ENCODE measurements around the gene VSTM4.
A peak's percentile ranks its signal among the peaks of the same experiment; 100 is the strongest.

VSTM4 gene

DNA sequence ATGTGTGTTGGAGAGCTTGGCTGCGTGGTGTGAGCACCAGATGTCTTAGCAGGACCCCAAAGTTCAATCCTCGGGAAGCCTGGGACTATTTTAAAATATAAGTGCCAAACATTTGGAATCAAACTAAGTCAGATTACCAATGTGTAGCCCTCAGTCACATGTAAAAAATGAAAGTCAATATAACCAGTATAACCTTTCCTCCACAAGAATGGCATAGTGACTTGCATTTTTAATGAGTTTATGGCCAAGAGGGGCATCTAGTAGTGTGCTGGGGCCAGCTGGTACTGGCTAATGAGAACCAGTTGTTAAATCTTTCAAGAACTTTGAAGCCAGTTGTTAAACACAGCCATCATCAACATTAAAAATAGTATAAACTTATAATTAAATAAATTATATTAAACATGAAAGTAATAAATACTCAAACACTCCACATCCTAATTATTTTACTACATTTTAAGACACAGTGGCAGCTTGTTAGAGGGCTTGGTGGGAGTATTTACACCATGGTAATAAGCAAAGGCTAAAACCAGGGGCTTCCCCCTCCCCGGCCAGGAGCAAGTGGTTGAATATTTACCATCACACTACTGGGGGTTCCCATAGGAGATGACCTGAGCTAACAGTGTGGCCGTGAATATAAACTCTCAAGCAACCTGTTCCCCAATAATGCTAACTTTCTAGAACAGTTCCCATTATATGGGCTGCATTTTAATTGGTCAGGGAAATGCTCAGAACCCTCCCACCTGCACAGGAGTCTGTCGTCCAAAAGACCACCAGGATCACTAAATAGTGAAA, 26.4 kb upstream of the VSTM4 start:
- Histone ChIP-seq H3K27me3 (ENCODE audit: low read depth, low read length) (no peaks in the 10 kb centered on the region), H3K4me3 (ENCODE audit: low read depth in 1 of 2, low read length in 2 of 2) (no peak overlapping the region), H3K9me3 (ENCODE audit: control insufficient read depth in 1 of 2, low read length in 2 of 2) (no peaks in the 10 kb centered on the region), H3K27ac (ENCODE audit: low read length) (no peak overlapping the region), H3K36me3 (ENCODE audit: control insufficient read depth in 1 of 2, insufficient read depth in 2 of 2, low read length in 2 of 2) (peaks cover 0 to 5% of the 10 kb centered on the region in 2 donors), H3K4me1 (ENCODE audit: control insufficient read depth in 1 of 2, insufficient read depth in 2 of 2, low read length in 2 of 2) (peaks cover 0 to 8% of the 10 kb centered on the region in 2 donors)

DNA sequence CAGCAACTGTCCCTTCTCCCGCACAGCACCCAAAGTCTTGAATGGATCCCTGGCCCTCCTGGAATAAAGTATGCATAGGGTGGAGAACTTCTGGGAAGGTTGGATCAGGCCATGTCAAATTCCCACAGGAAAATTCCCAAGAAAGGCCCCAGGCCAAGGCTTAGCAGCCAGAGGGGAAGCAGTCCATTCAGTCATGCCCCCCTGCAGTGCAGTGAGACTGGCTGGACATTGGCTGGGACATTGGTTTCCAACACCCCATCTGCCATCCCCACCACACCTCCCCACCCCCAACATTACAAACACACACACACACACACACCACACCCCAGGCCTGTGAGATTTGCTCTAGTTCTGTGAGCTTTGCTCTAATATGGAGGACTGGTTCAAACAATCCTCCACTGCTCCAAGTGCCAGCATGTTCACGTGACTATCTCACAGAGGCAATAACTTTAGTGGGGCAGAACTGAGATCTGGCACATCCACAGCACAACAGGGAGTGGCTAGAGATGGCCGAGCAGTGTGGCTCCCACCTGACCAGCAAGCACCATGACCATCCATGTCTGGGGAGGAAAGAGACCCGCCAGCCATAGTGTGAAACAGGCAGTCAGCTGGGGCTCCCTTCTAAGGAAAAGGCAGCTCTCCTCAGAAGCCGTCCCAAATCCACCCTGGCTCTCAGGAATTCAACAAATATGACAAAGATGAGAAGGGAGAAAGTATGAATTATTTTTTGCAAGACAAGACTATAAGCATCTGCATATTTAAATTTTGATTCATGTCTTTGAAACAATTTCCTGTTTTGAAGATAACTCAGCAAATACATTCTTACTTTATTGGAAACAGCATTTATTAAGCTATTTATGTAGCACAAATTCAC, 25.2 kb upstream of the VSTM4 start:
- no peak overlapping the region for H3K4me3 ChIP-seq (ENCODE audit: low read depth in 1 of 2, low read length in 2 of 2)
- peaks cover 0 to 8% of the 10 kb centered on the region in 2 donors for H3K4me1 ChIP-seq (ENCODE audit: control insufficient read depth in 1 of 2, insufficient read depth in 2 of 2, low read length in 2 of 2)
- no peaks in the 10 kb centered on the region for H3K9me3 ChIP-seq (ENCODE audit: control insufficient read depth in 1 of 2, low read length in 2 of 2)
- peaks cover 0 to 5% of the 10 kb centered on the region in 2 donors for H3K36me3 ChIP-seq (ENCODE audit: control insufficient read depth in 1 of 2, insufficient read depth in 2 of 2, low read length in 2 of 2)
- no peak overlapping the region for H3K27ac ChIP-seq (ENCODE audit: low read length)
- H3K27me3 ChIP-seq (ENCODE audit: low read depth, low read length), result no peaks in the 10 kb centered on the region

DNA sequence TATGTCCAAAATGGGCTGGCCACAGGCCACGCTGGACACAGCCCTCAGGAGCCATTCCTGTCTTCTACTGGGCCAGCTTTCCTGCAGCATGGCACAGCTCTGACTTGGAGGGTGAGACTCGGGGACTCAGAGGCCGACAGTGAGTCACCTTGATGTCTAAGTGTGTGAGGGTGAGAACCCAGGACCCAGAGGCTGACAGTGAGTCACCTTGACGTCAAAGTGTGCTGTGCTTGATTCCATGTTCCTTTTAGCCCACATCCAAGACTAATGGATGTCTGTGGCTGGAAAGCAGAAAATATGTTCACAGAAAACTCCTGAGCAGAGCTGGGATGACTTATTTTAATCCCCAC, 24.5 kb upstream of the VSTM4 start:
- Histone ChIP-seq H3K27me3 (ENCODE audit: low read depth, low read length) (no peaks in the 10 kb centered on the region), H3K4me3 (ENCODE audit: low read depth in 1 of 2, low read length in 2 of 2) (no peak overlapping the region), H3K36me3 (ENCODE audit: control insufficient read depth in 1 of 2, insufficient read depth in 2 of 2, low read length in 2 of 2) (peaks cover 0 to 5% of the 10 kb centered on the region in 2 donors), H3K27ac (ENCODE audit: low read length) (peak overlapping the region; percentile 24), H3K4me1 (ENCODE audit: control insufficient read depth in 1 of 2, insufficient read depth in 2 of 2, low read length in 2 of 2) (peaks cover 0 to 8% of the 10 kb centered on the region in 2 donors), H3K9me3 (ENCODE audit: control insufficient read depth in 1 of 2, low read length in 2 of 2) (no peaks in the 10 kb centered on the region)

DNA sequence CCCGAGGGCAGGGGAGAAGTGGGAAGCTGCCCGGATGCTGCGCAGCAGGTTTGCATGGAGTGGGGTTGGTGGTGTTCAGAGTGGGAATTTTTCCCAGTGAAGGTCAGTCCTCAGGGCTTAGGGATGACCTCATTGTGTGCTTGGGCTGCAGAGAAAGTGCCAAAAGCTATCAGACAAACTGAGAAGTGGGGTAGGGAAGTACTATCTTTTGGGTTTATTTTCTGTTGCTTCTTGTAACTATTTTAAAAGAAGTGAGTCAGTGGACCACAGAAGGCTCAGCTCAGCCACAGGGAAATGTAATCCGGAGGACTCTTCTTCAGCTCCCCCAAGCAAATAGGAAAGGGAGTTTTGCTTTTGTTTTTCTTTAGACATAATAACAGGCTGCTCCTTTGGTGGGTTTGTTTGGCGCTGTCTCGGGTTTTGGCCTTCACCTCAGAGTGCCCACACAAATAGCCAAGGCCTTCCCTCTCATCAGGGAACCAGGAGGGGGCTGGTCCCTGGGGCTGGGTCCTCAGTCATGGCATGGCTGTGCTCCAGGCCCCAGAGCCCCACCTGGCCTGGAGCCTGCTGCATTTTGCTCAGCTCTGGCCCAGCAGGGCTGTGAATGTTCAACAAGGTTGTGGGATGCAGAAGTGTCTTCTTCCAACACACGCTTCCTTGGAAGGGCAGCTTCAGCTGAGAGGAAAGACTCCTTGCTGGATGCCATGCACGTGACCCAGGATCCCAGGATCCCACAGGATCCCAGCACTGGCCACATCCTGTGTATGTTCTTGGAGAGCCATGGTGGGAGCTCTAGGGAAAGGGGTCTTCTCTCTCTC, 23.9 kb upstream of the VSTM4 start:
- no peak overlapping the region for H3K4me3 ChIP-seq (ENCODE audit: low read depth in 1 of 2, low read length in 2 of 2)
- peaks cover 0 to 5% of the 10 kb centered on the region in 2 donors for H3K36me3 ChIP-seq (ENCODE audit: control insufficient read depth in 1 of 2, insufficient read depth in 2 of 2, low read length in 2 of 2)
- no peaks in the 10 kb centered on the region for H3K9me3 ChIP-seq (ENCODE audit: control insufficient read depth in 1 of 2, low read length in 2 of 2)
- peak overlapping the region; percentile 24 for H3K27ac ChIP-seq (ENCODE audit: low read length)
- H3K27me3 ChIP-seq (ENCODE audit: low read depth, low read length), result no peaks in the 10 kb centered on the region
- peaks cover 0 to 8% of the 10 kb centered on the region in 2 donors for H3K4me1 ChIP-seq (ENCODE audit: control insufficient read depth in 1 of 2, insufficient read depth in 2 of 2, low read length in 2 of 2)

DNA sequence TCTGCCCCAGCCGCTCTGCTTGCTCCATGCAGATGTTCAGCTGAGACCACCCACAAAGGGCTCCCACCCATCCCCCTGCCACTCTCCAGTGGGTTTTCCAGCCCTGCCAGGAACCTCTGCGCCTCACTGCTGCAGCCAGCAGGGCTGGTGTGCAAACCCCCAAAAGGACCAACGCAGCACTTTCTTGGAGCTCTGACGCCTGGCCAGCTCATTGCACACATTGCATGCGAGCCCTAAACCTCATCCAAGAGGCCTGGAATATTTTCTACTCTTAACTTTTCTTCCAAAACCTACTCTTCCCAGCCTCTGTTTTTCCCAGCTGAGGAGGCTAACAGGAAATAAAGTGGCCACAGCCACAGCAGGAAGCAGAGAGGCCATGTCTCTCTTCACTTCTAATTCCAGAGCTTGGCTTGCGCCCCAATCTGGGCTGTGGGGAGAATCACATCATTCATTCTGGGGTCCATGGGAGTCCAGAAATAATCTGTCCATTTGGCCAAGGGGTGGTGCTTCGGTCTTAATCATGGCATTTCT, 23.1 kb upstream of the VSTM4 start:
- Histone ChIP-seq H3K36me3 (ENCODE audit: control insufficient read depth in 1 of 2, insufficient read depth in 2 of 2, low read length in 2 of 2) (peaks cover 0 to 5% of the 10 kb centered on the region in 2 donors), H3K4me3 (ENCODE audit: low read depth in 1 of 2, low read length in 2 of 2) (no peak overlapping the region), H3K27ac (ENCODE audit: low read length) (no peak overlapping the region), H3K9me3 (ENCODE audit: control insufficient read depth in 1 of 2, low read length in 2 of 2) (no peaks in the 10 kb centered on the region), H3K4me1 (ENCODE audit: control insufficient read depth in 1 of 2, insufficient read depth in 2 of 2, low read length in 2 of 2) (peaks cover 0 to 8% of the 10 kb centered on the region in 2 donors), H3K27me3 (ENCODE audit: low read depth, low read length) (no peaks in the 10 kb centered on the region)

DNA sequence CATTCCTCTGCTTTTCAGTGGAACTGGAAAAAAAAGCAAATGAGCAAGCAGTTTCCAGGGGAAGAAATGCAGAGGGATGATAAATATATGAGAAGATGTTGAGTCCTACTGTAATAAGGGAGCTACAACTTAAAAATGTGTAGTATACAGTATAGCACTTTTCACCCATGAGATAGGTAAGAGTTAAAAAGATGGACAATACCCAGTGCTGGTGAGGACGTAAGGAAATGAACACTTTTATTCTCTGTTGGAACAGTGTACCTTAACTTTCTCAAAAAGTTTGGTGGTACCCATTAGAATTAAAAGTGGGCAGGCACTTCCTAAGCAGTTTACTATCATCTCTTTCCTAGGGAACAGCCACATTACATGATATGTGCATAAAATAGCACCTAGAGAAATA, 21.2 kb upstream of the VSTM4 start:
- peaks cover 0 to 8% of the 10 kb centered on the region in 2 donors for H3K4me1 ChIP-seq (ENCODE audit: control insufficient read depth in 1 of 2, insufficient read depth in 2 of 2, low read length in 2 of 2)

DNA sequence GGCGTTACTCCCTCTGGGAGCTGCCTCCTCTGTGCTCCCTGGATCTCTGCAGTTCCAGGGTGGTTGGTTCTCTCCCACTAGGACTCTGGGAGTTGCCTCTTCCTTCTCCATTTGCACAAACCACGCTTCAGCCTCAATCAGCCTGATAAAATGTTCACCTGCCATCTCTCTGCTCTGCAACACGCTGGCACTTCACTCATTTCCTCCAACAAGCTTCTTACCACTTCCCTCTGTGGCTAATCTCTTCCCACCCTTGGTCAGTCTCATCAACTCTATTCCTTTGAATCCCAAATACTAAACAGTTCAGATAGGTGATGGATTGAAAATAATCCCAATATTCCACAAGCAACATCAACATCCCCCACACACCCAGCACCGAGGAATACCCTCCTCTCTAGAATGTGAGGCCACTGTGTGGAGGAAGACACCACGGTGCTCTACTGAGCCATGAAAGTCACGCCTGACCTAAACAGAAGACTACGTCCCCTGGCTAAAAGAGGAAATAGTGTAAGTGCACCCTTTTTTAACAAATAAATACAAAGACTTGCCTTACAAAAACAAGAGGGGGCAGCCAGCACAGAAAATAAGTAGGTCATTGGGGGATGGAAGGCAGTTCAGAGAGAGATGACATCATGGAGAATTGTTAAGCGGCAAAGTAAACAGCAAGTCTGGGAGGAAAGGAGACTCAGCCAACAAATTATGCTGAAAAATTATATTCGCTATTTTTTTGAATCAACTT, 20.4 kb upstream of the VSTM4 start:
- H3K9me3 ChIP-seq (ENCODE audit: control insufficient read depth in 1 of 2, low read length in 2 of 2), result no peaks in the 10 kb centered on the region
- H3K4me3 ChIP-seq (ENCODE audit: low read depth in 1 of 2, low read length in 2 of 2), result no peak overlapping the region
- H3K27ac ChIP-seq (ENCODE audit: low read length), result no peak overlapping the region
- no peaks in the 10 kb centered on the region for H3K27me3 ChIP-seq (ENCODE audit: low read depth, low read length)
- peaks cover 0 to 5% of the 10 kb centered on the region in 2 donors for H3K36me3 ChIP-seq (ENCODE audit: control insufficient read depth in 1 of 2, insufficient read depth in 2 of 2, low read length in 2 of 2)
- H3K4me1 ChIP-seq (ENCODE audit: control insufficient read depth in 1 of 2, insufficient read depth in 2 of 2, low read length in 2 of 2), result peaks cover 0 to 8% of the 10 kb centered on the region in 2 donors

More for the DNA sequence above, 21.2 kb upstream of the VSTM4 start:
- H3K36me3 ChIP-seq (ENCODE audit: control insufficient read depth in 1 of 2, insufficient read depth in 2 of 2, low read length in 2 of 2), result peaks cover 0 to 5% of the 10 kb centered on the region in 2 donors
- H3K27ac ChIP-seq (ENCODE audit: low read length), result no peak overlapping the region
- no peaks in the 10 kb centered on the region for H3K27me3 ChIP-seq (ENCODE audit: low read depth, low read length)
- no peak overlapping the region for H3K4me3 ChIP-seq (ENCODE audit: low read depth in 1 of 2, low read length in 2 of 2)
- H3K9me3 ChIP-seq (ENCODE audit: control insufficient read depth in 1 of 2, low read length in 2 of 2), result no peaks in the 10 kb centered on the region

DNA sequence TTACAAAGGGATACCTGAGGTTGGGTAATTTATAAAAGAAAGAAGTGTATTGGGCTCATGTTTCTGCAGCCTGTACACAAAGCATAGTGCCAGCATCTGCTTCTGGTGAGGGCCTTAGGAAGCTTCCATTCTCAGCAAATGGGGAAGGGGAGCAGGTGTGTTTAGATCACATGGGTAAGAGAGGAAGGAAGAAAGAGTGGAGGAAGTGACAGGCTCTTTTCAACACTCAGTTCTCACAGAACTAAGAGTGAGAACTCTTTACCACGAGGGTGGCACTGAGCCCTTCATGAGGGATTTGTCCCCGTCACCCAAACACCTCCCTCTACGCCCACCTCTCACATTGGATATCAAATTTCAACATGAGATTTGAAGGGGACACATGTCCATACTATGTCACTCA, 19.0 kb upstream of the VSTM4 start:
- no peak overlapping the region for H3K27ac ChIP-seq (ENCODE audit: low read length)
- H3K4me1 ChIP-seq (ENCODE audit: control insufficient read depth in 1 of 2, insufficient read depth in 2 of 2, low read length in 2 of 2), result peaks cover 0 to under 1% of the 10 kb centered on the region in 2 donors
- H3K4me3 ChIP-seq (ENCODE audit: low read depth in 1 of 2, low read length in 2 of 2), result no peak overlapping the region
- H3K9me3 ChIP-seq (ENCODE audit: control insufficient read depth in 1 of 2, low read length in 2 of 2), result no peaks in the 10 kb centered on the region
- peaks cover 0 to 1% of the 10 kb centered on the region in 2 donors for H3K36me3 ChIP-seq (ENCODE audit: control insufficient read depth in 1 of 2, insufficient read depth in 2 of 2, low read length in 2 of 2)
- H3K27me3 ChIP-seq (ENCODE audit: low read depth, low read length), result no peaks in the 10 kb centered on the region

DNA sequence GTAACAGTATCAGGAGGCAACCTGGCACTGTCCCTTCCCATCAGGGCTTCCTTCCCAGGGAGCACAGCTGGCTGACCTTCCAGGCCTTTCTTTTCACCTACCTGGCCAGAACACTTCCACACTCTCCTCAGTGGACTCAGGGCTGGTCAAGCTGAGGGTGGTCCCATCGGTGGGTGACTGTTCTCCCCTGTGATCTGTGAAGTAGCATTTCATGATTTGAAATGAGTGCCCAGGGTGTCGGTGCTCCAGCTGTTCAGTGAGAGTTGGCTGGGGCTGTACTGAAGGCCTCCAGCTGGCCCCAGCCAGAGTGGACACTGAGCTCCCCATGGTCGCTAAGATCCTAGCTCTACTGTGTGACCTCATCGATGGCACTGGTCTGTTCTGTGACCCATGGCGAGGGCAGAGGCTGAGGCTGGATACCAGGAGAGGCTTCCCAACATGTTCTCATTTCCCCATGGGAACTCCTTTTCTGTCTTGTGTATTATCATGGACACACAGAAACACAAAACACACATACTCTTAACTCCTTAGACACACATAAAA, 18.5 kb upstream of the VSTM4 start, which contains the start of gene FAM170B:
Gene FAM170B, minus strand, starts transcription at position 316 of the 543 bp plus-strand sequence. Its CDS starts 103 bp downstream, at position 213.
- Histone ChIP-seq H3K36me3 (ENCODE audit: control insufficient read depth in 1 of 2, insufficient read depth in 2 of 2, low read length in 2 of 2) (no peaks in the 10 kb centered on the region), H3K27ac (ENCODE audit: low read length) (no peak within 1 kb of the TSS), H3K4me1 (ENCODE audit: control insufficient read depth in 1 of 2, insufficient read depth in 2 of 2, low read length in 2 of 2) (no peaks in the 10 kb centered on the region), H3K27me3 (ENCODE audit: low read depth, low read length) (no peaks in the 10 kb centered on the region), H3K4me3 (ENCODE audit: low read depth in 1 of 2, low read length in 2 of 2) (no peak within 1 kb of the TSS), H3K9me3 (ENCODE audit: control insufficient read depth in 1 of 2, low read length in 2 of 2) (no peaks in the 10 kb centered on the region)

DNA sequence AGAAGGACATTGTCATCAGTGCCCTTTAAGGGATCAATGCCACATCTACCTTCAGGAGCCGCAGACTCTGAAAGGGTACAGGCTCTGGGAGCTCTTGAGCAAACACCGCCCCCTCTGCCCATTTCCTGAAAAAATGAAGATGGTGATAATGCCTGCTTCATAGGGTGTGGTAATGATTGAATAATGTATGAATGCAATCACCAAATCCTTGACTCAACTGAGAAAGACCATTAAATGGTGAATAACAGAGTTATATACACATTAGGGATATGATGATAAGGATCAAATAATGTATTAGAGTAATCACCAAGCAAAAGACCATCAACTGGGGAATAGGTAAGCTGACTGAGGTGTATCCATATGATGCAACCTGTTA, 17.0 kb upstream of the VSTM4 start:
- H3K27ac ChIP-seq (ENCODE audit: low read length), result no peak overlapping the region
- H3K27me3 ChIP-seq (ENCODE audit: low read depth, low read length), result no peaks in the 10 kb centered on the region
- no peaks in the 10 kb centered on the region for H3K4me1 ChIP-seq (ENCODE audit: control insufficient read depth in 1 of 2, insufficient read depth in 2 of 2, low read length in 2 of 2)
- no peak overlapping the region for H3K4me3 ChIP-seq (ENCODE audit: low read depth in 1 of 2, low read length in 2 of 2)
- no peaks in the 10 kb centered on the region for H3K9me3 ChIP-seq (ENCODE audit: control insufficient read depth in 1 of 2, low read length in 2 of 2)
- no peaks in the 10 kb centered on the region for H3K36me3 ChIP-seq (ENCODE audit: control insufficient read depth in 1 of 2, insufficient read depth in 2 of 2, low read length in 2 of 2)

Measured in muscle layer of duodenum (tissue), 2 donors.